Fibroblast of lung (primary cell): ENCODE results near the gene PUM2. TPM values are rescaled to one million over a fixed set of nuclear protein-coding genes. Genes with fewer than 3 reads are reported as not detected.

Experiments
- DNase-seq, 2 donors: peaks; one replicate each; pipeline versions ENCODE4 v3.0.0 to v3.0.0-alpha.2; 2010; ENCODE audit warnings: low read depth in 2 of 2
- H2AFZ ChIP-seq: 2 replicates; pipeline ENCODE4 v1.5.1; 2012; ENCODE audit warnings: low read length, control low read depth, inconsistent platforms
- H3K27ac ChIP-seq: 2 replicates; pipeline ENCODE4 v1.5.1; 2011; ENCODE audit warnings: low read length, control low read depth; ENCODE audit not compliant: insufficient read depth
- H3K27me3 ChIP-seq: 2 replicates; pipeline ENCODE4 v1.5.1; 2011; ENCODE audit warnings: mild to moderate bottlenecking, low read length; ENCODE audit not compliant: control insufficient read depth, insufficient read depth
- H3K36me3 ChIP-seq: 2 replicates; pipeline ENCODE4 v1.5.1; 2011; ENCODE audit warnings: low read length; ENCODE audit not compliant: control insufficient read depth, insufficient read depth
- H3K4me1 ChIP-seq: 2 replicates; pipeline ENCODE4 v1.5.1; 2011; ENCODE audit warnings: low read length; ENCODE audit not compliant: control insufficient read depth, insufficient read depth; ENCODE audit errors: extremely low read depth
- H3K4me2 ChIP-seq: 2 replicates; pipeline ENCODE4 v1.5.1; 2011; ENCODE audit warnings: low read length, control low read depth; ENCODE audit not compliant: insufficient read depth; ENCODE audit errors: extremely low read depth
- H3K4me3 ChIP-seq, 4 experiments: fragments of 200-600 bp in 1 of 4; sonication (generic) in 1 of 4; replicated peaks in 1 of 4; 2 replicates each; pipeline ENCODE4 v1.5.1; 2011 to 2016; ENCODE audit warnings: low read length in 4 of 4, low read depth in 3 of 4, mild to moderate bottlenecking in 3 of 4, control low read depth in 2 of 4, inconsistent platforms in 1 of 4, mixed read lengths in 1 of 4; ENCODE audit not compliant: insufficient read depth in 1 of 4; ENCODE audit errors: control extremely low read depth in 1 of 4
- H3K79me2 ChIP-seq: 2 replicates; pipeline ENCODE4 v1.5.1; 2012; ENCODE audit warnings: mild to moderate bottlenecking, low read length, inconsistent platforms; ENCODE audit not compliant: control insufficient read depth, insufficient read depth
- H3K9ac ChIP-seq: 2 replicates; pipeline ENCODE4 v1.5.1; 2011; ENCODE audit warnings: mild to moderate bottlenecking, low read length, control low read depth; ENCODE audit not compliant: insufficient read depth
- H3K9me3 ChIP-seq: 2 replicates; pipeline ENCODE4 v1.5.1; 2012; ENCODE audit warnings: low read depth, low read length; ENCODE audit not compliant: control insufficient read depth, insufficient read depth
- H4K20me1 ChIP-seq: 2 replicates; pipeline ENCODE4 v1.5.1; 2011; ENCODE audit warnings: low read length; ENCODE audit not compliant: control insufficient read depth, insufficient read depth; ENCODE audit errors: extremely low read depth
- CTCF ChIP-seq, 2 donors: IDR thresholded peaks in 1 of 2; conservative IDR thresholded peaks in 1 of 2; 1 replicate in 1 of 2; 2 replicates in 1 of 2; pipeline ENCODE4 v1.5.1; 2011 to 2012; ENCODE audit warnings: low read length in 2 of 2, control low read depth in 1 of 2, inconsistent platforms in 1 of 2, low read depth in 1 of 2, mild to moderate bottlenecking in 1 of 2
- EZH2 ChIP-seq: IDR thresholded peaks from 2 replicates; pipeline ENCODE4 v1.5.1; 2012; ENCODE audit warnings: low read length, control low read depth, mild to moderate bottlenecking; ENCODE audit errors: missing control alignments
- polyA plus RNA-seq, 2 donors: library from polyadenylated mRNA; depleted of rRNA in 1 of 2; stranded (reverse) in 1 of 2; unstranded in 1 of 2; fragments of >200 nt; gene quantifications; 2 replicates each; pipeline ENCODE4 v1.2.1, GENCODE V29; 2011 to 2012; ENCODE audit warnings: missing spikeins in 1 of 2
- total RNA-seq: library from RNA; depleted of rRNA; stranded (reverse); fragments of >200 nt; gene quantifications from 2 replicates; pipeline ENCODE4 v1.2.1, GENCODE V29; 2014

Gene PUM2
- total and polyA plus RNA-seq, 2 donors (not counting 1 experiment from before 2014, with no cell fraction given): 48.2 to 54.2 TPM

DNA sequence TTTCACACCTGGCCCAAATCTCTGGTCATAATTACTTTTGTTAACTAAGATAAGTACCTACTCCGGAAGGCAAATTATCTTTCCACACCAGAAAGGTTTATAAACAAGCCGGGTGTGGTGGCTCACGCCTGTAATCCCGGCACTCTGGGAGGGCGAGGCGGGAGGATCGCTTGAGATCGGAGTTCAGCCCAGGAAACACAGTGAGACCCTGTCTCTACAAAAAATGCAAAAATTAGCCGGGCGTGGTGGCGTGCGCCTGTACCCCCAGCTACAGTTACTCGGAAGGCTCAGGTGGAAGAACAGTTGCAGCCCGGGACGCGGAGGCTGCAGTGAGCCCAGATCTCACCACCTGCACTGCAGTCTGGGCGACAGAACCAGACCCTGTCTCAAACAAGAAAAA, 2.1 kb downstream of the PUM2 start:
- Histone ChIP-seq H2AFZ (no peak overlapping the region), H3K9ac (no peak overlapping the region), H3K4me3 (peak overlapping the region; percentile 76 to 98 (median 88)), H3K79me2 (peaks cover 70% of the 10 kb centered on the region), H3K4me1 (peaks cover 9% of the 10 kb centered on the region), H4K20me1 (peaks cover under 1% of the 10 kb centered on the region), H3K36me3 (no peaks in the 10 kb centered on the region), H3K27me3 (no peaks in the 10 kb centered on the region), H3K27ac (no peak overlapping the region), H3K4me2 (peak overlapping the region; percentile 86), H3K9me3 (no peaks in the 10 kb centered on the region)
- no peak for TF ChIP-seq CTCF (conservative IDR thresholded peaks at IDR 0.05 in 1 of 2, IDR thresholded peaks at IDR 0.05 in 1 of 2; ENCODE audit: low read depth in 1 of 2, low read length in 2 of 2)
- DNase-seq: no peak

GRCh38 chr2:20346565-20347381, 3.9 kb downstream of the PUM2 start:
- no peaks in the 10 kb centered on the region for H3K36me3 ChIP-seq
- H3K4me1 ChIP-seq: peaks cover 9% of the 10 kb centered on the region
- no peak for TF ChIP-seq CTCF (conservative IDR thresholded peaks at IDR 0.05 in 1 of 2, IDR thresholded peaks at IDR 0.05 in 1 of 2; ENCODE audit: low read depth in 1 of 2, low read length in 2 of 2)
- no peak for TF ChIP-seq EZH2
- DNase-seq: peak in 1 of 2 donors; percentile 59
- H3K4me2 ChIP-seq: no peak overlapping the region
- H3K9ac ChIP-seq: no peak overlapping the region
- H3K79me2 ChIP-seq: peaks cover 87% of the 10 kb centered on the region
- H2AFZ ChIP-seq: no peak overlapping the region
- no peak overlapping the region for H3K27ac ChIP-seq
- H3K4me3 ChIP-seq: peak overlapping the region in 2 of 4 experiments; percentile 20 to 21
- H3K9me3 ChIP-seq: no peaks in the 10 kb centered on the region
- peaks cover 6% of the 10 kb centered on the region for H4K20me1 ChIP-seq
- no peaks in the 10 kb centered on the region for H3K27me3 ChIP-seq

GRCh38 chr2:20343128-20343527, 7.5 kb downstream of the PUM2 start:
- Histone ChIP-seq H3K4me3 (no peak overlapping the region), H3K4me2 (no peak overlapping the region), H2AFZ (no peak overlapping the region), H3K27me3 (no peaks in the 10 kb centered on the region), H3K9ac (no peak overlapping the region), H4K20me1 (peaks cover 6% of the 10 kb centered on the region), H3K27ac (no peak overlapping the region), H3K36me3 (no peaks in the 10 kb centered on the region), H3K4me1 (peaks cover 3% of the 10 kb centered on the region), H3K9me3 (no peaks in the 10 kb centered on the region), H3K79me2 (peaks cover 100% of the 10 kb centered on the region)
- DNase-seq: peak; percentile 38 to 49
- no peak for TF ChIP-seq CTCF (conservative IDR thresholded peaks at IDR 0.05 in 1 of 2, IDR thresholded peaks at IDR 0.05 in 1 of 2; ENCODE audit: low read depth in 1 of 2, low read length in 2 of 2)
- TF ChIP-seq EZH2: no peak
